Astrocyte of the cerebellum (primary cell): ENCODE results near the gene AUNIP.

Experiments
- DNase-seq: peaks from one replicate; pipeline ENCODE4 v3.0.0-alpha.2; 2011; ENCODE audit warnings: low read depth
- H3K4me3 ChIP-seq: 2 replicates; pipeline ENCODE4 v1.5.1; 2011; ENCODE audit warnings: mild to moderate bottlenecking, low read depth, low read length, moderate library complexity
- in situ Hi-C: cut with HindIII; loops from 2 replicates; pipeline ENCODE4 v1.10.0; 2017; ENCODE audit warnings: low sequenced_read_pairs
- TF ChIP-seq, protein P1 (sequence below): IDR thresholded peaks from 2 replicates; pipeline ENCODE4 v1.5.1; 2012; ENCODE audit warnings: low read length, low read depth, moderate library complexity, mild to moderate bottlenecking; ENCODE audit errors: missing control alignments

AUNIP gene

DNA sequence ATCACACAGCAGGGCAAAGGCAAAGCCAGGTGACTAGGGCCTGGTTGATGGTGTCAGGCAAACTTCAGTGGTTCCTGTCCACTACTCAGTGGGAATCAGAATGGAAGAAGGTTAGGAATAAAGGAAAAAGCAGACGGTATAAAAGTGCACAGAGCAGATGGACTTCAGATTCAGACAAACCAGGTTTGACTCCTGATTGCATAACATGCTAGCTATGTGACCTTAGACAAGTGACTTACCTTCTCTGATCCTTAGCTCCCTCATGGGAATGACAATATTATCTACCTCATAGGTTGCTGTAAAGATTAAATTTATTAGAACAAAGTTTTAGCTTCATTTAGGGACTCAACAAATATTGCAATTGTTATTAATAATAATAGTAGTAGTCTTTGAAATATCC is 11.4 kb upstream of the AUNIP start:
- TF ChIP-seq, protein P1, sequence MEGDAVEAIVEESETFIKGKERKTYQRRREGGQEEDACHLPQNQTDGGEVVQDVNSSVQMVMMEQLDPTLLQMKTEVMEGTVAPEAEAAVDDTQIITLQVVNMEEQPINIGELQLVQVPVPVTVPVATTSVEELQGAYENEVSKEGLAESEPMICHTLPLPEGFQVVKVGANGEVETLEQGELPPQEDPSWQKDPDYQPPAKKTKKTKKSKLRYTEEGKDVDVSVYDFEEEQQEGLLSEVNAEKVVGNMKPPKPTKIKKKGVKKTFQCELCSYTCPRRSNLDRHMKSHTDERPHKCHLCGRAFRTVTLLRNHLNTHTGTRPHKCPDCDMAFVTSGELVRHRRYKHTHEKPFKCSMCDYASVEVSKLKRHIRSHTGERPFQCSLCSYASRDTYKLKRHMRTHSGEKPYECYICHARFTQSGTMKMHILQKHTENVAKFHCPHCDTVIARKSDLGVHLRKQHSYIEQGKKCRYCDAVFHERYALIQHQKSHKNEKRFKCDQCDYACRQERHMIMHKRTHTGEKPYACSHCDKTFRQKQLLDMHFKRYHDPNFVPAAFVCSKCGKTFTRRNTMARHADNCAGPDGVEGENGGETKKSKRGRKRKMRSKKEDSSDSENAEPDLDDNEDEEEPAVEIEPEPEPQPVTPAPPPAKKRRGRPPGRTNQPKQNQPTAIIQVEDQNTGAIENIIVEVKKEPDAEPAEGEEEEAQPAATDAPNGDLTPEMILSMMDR = no peak
- in situ Hi-C loops = no loop called here
- DNase-seq = no peak
- no peak overlapping the region for H3K4me3 ChIP-seq

DNA sequence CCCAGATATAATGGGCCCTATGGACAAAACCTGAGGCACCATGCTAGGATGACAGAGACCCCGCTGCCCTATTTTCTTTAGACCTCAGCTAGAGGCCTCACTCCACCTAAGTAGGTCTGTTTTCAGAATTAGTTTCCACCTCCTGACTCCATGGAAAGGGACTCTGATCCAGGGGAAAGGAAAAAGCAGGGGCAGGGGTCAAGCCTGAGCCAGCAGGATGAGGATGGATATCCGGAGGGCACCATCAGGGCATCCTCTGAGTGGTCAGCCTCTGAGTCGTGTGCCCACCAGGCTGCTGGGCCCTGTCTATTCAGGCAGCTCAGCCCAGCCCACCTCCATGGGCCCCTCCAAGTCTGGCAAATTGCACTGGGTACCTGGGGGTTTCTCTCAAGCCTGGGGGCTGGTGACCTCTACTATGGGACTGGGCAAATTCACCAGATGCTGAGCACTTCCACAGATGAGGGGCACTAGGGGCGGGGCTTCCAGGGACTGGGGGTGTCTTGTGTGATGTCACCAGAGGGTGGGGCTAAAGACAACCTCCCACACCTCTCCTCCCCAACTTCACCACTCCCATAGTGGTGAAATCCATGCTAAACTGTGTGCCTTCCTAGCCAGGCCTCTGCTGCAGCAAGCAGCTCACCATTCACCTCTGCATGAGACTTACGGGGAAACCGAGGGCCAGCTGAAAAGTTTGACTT is 10.8 kb upstream of the AUNIP start:
- no peak overlapping the region for H3K4me3 ChIP-seq
- TF ChIP-seq, protein P1 = no peak
- in situ Hi-C loops = no loop called here
- DNase-seq = no peak

DNA sequence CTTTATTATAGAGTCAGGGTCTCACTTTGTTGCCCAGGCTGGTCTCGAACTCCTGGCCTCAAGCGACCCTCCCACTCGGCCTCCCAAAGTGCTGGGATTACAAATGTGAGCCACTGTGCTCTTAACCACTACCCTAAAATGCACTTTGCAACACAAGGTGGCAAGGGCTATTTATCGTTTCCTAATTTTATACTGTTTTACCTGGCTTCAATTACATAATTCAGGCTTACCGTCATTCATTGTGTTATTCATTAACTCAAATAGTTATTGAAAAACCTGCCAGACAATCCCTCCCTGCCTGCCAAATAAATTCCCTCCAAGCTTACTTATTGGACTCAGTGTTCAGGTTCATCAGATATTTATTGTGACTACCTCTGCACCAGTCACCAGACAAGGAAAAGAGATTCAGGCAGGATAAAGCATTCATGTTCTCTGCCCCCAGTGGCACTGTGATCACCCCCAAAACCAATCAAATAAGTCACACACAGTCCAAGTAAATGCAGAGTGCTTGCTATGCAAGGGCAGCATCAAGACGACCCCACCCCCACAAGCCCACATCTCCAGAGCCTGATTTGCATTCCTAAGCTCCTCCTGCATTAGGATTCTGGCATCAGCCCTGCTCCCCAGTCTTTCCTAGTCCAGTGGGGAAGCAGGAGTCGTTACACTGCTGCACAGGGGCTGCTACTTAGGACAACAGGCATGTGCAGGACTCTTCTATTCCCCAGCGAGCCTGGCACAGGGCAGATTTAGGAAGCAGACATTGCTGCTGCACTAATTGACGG is 8.1 kb upstream of the AUNIP start:
- no peak for DNase-seq
- in situ Hi-C loops = no loop called here
- no peak overlapping the region for H3K4me3 ChIP-seq
- TF ChIP-seq, protein P1 = no peak

DNA sequence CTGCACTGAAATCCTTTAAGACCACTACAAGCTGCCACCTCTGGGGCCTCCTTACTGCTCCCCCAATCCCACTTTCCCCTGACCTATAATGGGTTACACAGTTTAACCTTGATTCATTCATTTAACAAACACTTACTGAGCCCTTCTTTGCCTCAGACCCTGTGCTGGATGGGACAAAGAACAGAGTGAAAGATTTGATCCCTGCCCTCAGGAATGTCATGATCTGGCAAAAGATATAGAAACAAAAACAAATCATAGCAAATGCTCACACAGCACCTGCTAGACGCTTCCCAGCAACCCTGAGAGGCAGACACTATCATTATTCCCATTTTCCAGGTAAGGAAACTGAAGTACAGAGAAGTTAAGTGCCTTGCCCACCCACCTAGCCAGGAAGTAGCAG is 7.0 kb upstream of the AUNIP start:
- no peak for DNase-seq
- in situ Hi-C loops = no loop called here
- H3K4me3 ChIP-seq = no peak overlapping the region
- TF ChIP-seq, protein P1 = no peak

DNA sequence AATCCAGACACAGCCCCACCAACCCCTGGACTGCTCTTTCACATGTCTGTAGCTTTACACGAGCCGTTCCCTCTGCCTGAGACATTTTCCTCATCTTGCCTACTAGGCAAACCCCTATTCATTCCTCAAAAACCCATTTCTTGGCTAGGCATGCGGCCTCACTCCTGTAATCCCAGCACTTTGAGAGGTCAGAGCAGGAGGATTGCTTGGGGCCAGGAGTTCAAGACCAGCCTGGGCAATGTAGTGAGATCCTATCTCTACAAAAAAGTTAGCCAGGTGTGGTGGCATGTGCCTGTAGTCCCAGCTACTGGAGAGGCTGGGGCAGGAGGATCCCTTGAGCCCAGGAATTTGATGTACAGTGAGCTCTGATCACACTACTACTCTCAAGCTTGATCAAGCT is 5.2 kb upstream of the AUNIP start:
- in situ Hi-C loops = no loop called here
- DNase-seq = no peak
- TF ChIP-seq, protein P1 = no peak
- no peak overlapping the region for H3K4me3 ChIP-seq

DNA sequence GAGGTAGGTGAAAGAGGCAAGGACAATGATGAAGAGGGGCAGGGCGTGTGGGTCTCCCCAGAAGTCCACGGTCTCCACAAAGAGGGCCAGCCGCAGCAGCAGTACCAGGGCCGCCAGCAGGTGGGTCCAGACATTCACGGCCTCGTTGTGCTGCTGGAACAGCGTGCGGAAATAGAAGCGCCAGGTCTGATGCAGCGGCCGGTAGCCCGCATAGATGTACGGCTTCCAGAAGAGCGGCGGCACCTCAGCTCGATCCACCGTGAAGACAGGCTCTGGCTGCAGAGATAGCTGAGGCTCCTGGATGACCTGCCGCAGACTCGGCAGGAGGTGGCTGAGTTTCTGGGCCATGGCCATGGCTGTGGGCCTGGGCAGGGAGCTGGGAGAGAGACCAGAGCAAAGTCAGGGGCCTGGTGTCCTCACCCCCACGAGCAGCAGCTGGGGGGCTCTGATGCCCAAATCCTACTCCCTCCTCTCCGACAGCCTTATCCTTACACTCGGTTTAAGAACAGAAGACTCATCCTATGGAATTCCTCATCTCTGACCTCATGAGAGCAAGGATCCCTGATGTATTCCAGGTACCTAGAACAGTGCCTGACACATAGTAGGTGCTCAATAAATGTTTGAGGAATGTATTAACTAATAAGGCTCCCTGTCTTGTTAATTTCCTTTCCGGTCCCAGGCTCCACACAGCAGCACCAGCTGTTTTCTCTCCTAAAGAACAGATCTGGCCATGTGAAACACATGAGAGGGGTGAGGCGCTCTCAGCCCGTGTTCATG is 4.4 kb upstream of the AUNIP start:
- DNase-seq = no peak
- TF ChIP-seq, protein P1 = no peak
- no peak overlapping the region for H3K4me3 ChIP-seq
- in situ Hi-C loops = no loop called here
